OCI-M1 (cell line): Measurements from ENCODE around the gene TERB2.
"Not testable (repeated sequence)": the region's sequence is repeated elsewhere in the genome, so short reads cannot be mapped to it uniquely, and the experiment has no call there.

Experiments used
- DNase-seq: peaks from one replicate; lab custom pipeline; 2025; lab: John Stamatoyannopoulos, UW

TERB2 gene, protein sequence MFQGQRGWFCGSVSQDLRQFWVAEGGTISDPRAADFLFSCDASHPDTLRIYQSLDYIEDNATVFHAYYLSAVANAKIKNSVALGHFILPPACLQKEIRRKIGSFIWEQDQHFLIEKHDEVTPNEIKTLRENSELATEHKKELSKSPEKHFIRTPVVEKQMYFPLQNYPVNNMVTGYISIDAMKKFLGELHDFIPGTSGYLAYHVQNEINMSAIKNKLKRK

DNA sequence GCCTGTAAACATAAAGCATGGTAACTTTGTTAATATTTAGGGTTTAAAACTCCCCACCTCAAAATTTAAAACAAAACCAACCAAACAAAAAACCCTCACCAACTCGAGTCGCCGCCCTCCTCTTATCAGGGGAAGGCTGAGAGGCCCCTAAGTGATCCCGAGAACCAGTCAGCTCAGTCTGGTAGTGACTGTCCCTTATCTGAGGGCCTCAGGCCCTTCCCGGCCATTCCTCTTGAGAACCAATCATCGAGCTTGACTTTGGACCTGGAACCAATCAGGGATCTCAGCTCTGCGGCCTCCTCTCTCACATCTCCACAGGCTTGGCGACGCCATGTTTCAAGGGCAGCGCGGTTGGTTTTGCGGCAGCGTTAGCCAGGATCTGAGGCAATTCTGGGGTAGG lies at the start of gene TERB2:
TERB2 (plus strand) TSS at position 300 of the 400 bp plus-strand sequence; CDS start at position 332, 32 bp downstream.
- DNase-seq: peak; percentile 62

DNA sequence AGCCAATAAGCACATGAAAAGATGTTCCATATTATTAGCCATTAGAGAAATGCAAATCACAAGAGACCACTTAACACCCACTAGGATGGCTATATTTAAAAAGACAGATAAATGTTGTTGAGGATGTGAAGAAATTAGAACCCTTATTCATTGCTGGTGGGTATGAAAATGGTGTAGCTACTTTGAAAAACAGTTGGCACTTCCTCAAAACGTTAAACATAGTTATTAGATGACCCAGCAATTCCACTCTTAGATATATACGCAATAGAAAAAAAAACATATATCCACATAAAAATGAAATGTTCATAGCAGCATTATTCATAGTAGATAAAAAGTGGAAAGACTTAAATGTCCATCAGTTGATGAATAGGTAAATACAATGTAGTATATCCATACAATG lies 47.1 kb upstream of the TERB2 start:
- DNase-seq: no peak

DNA sequence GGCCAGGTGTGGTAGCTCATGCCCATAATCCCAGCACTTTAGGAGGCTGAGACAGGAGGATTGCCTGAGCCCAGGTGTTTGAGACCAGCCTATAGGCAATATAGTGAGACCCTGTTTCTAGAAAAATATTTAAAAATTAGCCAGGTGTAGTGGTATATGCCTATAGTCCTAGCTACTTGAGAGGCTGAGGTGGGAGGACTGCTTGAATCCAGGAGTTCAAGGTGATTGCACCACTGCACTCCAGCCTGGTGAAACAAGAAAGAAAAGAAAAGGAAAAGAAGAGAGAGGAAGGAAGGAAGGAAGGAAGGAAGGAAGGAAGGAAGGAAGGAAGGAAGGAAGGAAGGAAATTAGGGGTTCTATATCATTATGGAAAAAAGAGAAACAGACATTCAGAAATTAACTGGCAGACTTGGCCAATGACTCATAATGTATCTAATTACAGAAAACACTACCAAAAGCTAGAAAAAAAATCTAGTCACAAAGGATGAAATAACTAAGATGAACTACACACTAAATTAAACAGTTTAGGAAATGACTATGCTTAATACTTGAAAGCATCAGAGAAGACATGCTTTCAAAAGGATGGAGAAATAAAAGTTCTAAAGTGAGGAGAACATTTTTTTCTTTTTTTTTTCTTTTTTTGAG lies 45.4 kb upstream of the TERB2 start:
- DNase-seq: no peak

DNA sequence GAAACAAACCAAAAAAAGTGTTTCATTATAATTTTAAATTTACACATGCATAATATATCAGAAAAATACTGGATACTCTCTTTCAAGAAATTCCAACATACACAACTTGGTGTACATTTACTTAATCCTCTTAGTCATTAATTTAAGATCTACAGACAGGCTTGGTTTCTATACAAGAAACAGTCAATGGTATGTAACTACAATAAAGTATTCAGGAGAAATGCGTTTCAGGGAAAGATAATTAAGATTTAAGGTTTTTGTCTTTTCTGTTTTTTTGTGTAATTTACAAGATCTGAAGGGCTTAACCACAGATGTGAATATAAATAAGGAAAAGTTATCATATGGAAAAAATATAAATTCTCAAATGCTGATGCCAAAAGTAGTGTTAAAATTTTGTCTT lies 44.3 kb upstream of the TERB2 start:
- DNase-seq: not testable (repeated sequence)

DNA sequence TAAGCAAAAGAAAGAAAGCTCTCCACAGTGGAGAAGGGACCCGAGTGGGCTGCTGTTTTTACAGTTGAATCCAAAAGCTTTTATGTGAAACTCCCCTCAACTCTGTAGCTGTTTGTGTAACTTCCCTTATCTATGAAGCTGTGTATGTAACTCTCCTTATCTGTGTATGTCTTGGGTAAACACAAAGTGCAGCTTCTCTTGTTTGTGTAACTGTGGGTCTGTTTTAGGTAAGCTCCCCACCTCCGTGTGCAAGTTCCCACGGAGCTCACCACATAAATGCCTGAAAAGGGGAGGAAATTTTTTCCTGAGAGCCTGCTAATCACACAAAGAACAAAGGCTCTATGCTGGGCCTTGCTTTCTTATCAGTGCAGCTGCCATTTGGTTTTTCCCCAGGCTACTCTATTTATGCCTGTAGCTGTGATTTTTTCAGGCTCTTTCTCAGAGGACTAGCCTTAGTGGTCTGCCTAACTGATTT lies 43.5 kb upstream of the TERB2 start:
- not testable (repeated sequence) for DNase-seq

DNA sequence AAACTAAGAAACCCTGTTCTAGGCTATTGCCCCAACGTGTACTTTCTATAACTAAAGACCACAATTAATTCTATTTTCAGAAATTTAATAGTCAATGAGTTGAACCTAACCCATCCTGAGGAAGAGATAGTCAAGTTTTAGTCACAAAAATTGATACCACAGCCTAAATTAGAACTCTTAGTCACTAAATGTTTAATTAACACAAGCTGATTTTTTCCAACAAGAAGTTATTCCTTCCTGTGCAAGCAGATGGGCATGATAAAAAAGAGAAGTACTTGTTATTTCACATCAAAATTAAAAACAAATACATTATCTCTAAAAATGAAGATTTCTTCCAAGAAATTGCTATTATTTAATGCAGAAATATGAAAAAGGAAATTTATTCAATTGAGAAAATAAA lies 38.4 kb upstream of the TERB2 start:
- no peak for DNase-seq

DNA sequence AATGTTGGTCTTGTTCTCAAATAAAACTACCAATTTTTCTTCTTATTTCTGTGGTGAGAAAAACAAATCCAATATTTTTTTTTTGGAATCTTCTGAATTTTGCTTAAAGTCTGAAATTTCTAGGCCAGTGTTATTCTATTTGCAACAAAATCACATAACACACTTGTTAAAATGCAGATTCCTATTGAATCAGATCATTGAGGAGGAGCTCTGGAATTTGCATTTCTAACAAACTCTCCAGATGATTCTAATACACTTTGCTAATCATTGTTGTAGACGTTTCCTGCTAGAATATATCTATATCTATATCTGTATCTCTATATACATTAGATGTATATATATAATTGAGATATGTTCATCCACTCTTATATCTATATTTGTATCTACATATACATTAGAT lies 27.8 kb upstream of the TERB2 start:
- not testable (repeated sequence) for DNase-seq

DNA sequence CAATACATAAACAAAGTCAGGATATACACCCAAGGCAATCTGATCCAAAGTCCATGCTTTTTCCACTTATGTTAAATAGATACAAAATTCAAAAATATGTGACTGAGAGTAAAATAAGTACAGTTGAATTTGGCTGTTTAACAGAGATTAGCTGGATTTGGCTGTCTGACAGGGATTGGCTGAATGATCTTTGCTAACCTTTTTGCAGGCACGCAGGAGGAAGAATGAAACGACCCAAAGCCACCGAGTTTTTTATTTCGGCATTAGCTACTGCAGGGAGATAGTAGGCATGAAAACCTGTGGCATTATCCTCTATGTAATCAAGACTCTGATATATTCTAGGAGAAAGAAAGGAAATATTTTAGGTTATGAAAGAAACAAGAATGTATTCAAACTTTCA lies 26.2 kb upstream of the TERB2 start:
- DNase-seq: not testable (repeated sequence)

DNA sequence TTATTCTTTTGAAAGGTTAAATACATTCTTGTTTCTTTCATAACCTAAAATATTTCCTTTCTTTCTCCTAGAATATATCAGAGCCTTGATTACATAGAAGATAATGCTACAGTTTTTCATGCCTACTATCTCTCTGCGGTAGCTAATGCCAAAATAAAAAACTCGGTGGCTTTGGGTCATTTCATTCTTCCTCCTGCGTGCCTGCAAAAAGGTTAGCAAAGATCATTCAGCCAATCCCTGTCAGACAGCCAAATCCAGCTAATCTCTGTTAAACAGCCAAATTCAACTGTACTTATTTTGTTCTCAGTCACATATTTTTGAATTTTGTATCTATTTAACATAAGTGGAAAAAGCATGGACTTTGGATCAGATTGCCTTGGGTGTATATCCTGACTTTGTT lies 1.8 kb downstream of the TERB2 start:
- DNase-seq: peak; percentile 9

DNA sequence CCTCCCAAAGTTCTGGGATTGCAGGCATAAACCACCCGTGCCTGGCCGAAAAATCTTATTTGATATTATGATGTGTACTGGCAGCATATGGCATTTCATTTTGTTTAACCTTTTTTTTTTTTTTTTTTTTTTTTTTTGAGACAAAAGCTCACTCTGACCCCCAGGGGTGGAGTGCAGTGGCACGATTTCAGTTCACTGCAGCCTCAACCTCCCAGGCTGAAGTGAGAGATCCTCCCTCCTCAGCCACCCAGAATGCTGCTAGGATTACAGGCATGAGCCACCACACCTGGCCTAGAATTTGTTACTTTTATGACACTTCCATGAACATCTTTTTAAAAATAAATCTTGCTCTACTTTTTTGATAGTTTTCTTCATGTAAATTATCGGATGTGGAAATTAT lies 12.0 kb downstream of the TERB2 start:
- no peak for DNase-seq

DNA sequence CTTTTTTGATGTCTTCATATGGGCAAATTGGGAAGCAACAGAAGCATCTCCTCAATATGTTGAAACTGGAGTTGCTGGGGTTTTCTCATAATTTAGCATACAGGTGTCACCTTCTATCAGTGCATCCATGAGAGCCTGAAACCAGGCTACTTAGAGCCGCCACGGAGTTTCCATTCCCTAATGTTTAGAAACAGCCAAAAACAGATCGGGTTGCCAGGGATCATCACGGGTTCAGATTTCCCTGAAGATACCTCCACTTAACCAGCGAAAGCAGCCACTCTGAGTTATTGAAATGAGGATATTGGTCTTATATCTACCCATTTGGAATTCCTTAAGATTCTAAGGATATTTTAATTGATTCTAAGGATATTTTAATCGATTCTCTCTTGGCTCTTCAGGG lies 14.5 kb downstream of the TERB2 start:
- DNase-seq: no peak

DNA sequence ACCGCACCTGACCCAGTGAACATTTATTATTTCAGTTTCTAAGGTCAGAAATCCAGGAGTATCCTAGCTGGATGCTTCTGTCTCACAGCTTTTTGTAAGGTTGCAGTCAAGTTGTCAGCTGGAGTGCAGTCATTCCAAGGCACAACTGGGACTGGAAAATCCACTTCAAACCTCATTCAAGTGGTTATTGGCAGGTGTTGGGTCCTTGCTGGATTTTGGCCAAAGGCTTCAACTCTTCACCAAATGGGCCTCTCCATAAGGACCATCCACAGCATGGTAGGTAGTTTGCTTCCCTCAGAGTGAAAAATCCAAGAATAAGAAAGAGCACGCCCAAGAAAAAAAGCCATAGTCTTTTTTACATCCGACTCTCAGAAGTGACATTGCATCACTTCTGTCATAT lies 19.7 kb downstream of the TERB2 start:
- DNase-seq: not testable (repeated sequence)

DNA sequence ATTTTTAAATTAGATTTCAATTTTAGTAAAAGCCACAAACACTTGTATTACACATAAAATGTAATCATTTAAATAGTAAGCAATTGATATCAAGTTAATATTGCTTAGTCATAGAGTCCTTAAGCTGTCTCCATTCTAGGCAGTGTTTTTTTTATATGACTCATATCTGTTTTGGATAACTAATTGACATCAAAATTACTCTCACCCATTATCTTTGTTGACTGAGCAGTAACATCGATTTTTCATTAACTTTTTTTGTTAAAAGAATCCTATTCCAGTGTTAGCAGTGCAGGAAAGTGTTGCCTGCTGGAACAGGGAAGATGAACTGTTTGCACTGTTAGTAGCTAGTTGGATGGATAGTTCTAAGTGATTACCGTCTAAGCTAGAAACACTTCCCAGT lies 21.3 kb downstream of the TERB2 start:
- not testable (repeated sequence) for DNase-seq

DNA sequence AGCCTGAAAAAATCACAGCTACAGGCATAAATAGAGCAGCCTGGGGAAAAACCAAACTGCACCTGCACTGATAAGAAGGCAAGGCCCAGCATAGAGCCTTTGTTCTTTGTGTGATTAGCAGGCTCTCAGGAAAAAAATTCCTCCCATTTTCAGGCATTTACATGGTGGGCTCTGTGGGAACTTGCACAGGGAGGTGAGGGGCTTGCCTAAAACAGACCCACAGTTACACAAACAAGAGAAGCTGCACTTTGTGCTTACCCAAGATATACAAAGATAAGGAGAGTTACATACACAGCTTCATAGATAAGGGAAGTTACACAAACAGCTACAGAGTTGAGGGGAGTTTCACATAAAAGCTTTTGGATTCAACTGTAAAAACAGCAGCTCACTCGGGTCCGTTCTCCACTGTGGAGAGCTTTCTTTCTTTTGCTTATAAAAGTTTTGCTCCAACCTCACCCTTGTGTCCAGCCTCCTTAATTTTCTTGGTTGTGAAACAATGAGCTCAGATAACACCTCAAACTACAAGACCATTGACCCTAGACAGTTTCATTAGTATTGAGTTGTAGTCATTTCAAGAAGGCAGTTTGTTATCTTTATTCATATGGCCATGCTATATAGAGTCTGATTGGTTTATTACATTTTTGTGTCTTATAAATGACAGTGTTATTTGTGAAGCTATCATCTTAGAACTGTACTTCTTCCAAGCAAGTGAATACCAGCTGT lies 23.3 kb downstream of the TERB2 start:
- DNase-seq: peak; percentile 27

DNA sequence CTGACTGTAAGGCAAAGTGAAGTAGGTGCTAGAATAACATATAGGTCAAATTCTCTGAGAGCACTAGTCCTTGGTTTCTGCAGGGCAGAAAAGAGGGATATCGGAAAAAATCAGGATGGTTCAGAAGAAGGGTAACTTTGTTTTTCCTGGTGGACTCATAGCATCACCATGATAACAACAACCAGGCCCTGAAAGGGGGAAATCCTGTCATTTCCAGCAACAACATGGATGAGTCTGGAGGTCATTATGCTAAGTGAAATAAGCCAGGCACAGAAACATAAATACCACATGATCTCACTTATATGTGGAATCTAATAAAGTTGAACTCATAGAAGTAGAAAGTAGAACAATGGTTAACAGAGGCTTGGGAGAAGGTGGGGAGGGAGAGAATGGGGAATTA lies 27.7 kb downstream of the TERB2 start:
- not testable (repeated sequence) for DNase-seq

DNA sequence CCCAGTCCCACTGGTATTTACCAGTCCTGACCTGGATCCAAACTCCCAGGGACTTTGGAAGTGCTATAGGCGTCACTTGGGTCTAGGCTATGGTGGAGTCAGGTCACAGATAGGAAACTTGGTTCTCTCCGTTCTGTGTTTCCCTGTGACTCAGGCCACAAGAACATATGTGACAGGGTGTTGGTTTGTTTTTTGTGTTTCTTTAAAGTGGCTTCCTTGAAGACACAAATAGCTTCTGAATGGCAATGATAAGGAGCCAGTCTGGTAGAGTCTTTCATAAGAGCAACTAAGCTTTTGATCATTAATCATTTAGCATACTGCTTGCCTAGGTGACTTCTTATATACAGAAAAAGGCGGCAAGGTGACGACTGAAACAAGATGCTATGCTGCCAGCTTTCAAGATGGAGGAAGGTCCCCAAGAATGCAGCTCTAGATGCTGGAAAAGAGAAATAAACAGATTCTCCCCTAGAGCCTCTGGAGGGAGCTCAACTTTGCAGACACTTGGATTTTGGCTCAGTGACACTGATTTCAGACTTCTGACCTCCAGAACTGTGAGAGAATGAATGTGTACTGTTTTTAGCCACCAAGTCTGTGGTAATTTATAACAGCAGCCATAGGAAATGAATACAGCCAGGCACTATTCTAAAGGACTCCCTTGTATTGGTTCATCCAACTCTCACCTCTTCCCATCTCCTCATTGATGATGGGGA lies 30.0 kb downstream of the TERB2 start:
- DNase-seq: not testable (repeated sequence)

DNA sequence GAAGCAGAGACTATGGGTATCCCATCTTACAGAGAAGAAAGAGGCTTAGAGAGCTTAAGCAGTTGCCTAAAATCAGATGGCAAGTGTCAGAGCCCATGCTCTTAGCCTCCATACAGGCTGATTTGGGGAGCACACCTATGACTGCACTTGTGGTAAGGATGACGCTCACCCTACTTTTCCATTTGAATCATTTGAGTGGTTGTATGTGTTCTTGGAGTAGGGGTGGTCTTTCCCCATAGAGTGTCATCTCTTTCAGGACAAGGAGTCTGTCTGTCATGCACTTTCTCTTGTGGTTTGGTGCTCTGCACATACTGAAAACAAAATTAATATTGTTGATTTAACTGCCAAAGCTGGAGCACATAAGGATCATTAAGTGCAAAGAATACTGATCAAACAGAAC lies 31.2 kb downstream of the TERB2 start:
- not testable (repeated sequence) for DNase-seq

DNA sequence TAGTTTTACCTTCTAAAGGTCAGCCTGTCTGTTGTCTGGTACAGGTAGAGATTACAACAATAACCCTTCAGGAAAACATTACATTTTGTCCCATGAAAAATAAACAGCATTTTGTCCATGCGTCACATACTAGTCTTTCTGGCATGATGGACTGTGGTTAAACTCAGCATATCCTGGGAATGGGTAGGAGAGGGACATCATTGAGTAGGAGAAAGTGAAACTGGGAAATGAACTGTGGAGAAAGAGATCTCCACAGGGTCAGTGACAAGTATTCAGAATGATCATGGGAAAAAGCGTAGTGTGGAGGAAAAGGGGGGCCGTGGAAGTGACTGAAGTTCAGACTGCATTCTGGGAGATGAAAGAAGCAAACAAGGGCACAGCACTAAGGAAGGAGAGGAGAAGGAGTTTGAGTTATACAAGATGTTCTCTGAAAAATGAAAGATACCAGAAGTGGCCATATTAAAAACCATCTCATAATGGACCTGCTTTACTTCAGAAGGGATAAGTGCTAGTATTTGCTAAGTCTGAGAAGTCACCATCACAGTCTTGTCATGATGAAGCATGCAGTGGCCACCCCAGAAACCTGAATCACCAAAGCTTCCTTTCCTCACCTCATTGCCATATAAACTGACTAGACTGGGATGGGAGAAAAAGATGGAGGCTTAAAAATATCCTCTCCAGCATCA lies 31.8 kb downstream of the TERB2 start:
- DNase-seq: not testable (repeated sequence)

DNA sequence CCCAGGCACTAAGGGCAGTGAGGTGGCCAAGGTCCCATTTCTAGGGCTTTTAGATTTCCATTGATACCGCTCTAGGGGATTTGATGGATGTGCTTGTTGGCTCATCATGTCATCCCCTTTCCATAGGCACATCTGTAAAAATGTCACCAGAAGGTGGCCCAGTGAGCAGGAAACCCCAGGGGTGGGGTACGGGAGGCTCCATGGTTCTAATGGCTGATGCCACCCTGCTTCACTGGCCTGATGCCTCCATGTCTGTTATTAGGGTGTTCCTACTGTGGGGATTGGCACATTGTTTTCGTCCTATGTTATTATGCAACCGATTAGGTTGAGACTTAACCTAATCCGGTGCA lies 32.4 kb downstream of the TERB2 start:
- DNase-seq: not testable (repeated sequence)

DNA sequence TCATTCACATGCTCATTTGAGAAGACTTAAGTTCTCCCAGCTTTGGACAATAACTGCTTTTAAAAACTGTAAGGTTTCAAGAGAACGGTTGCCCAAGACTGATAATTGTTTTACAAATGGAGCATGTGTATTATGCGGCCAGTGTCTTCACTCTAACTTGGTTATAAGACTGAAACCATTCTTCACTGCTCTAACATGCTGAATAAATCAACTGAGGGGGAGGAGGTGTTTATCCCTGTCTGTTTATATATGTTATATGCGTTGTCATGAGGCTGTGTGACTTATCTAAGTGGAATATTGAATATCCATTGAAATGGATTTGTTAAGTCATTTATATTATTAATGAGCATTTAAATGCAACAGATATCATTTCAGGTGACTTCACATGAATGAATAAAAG lies 41.1 kb downstream of the TERB2 start:
- DNase-seq: not testable (repeated sequence)

DNA sequence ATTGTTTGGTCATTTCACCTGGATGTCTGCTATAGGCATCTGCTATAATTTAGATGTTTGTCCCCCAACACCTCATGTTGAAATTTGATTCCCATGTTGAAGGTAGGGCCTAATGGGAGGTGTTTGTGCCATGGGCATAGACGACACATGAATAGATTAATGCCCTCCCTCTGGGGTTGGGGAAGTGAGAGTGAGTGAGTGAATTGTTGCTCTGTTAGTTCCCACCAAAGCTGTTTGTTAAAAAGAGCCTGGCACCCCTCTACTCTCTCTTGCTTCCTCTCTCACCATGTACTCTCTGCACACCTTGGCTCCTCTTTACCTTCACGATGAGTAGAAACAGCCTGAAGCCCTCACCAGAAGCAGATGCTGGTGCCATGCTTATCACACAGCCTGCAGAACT lies 42.6 kb downstream of the TERB2 start:
- no peak for DNase-seq

DNA sequence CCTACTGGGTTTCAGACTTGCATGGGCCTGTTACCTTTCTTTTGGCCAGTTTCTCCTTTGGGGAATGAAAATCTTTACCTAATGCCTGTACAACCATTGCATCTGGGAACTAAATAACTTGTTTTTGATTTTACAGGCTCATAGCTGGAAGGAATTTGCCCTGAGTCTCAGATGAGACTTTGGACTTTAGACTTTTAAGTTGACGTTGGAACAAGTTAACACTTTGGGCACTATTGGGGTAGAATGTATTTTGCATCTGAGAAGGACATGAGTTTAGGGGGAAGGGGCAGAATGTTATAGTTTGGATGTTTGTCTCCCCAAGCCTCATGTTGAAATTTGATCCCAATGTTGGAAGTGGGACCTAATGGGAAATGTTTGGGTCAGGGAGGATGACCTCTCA lies 44.7 kb downstream of the TERB2 start:
- DNase-seq: not testable (repeated sequence)
